Panc1 (cell line): ENCODE data around the gene AFF2.

ENCODE experiments used
- POLR2AphosphoS5 ChIP-seq: IDR thresholded peaks from 2 replicates; pipeline ENCODE4 v1.6.1; 2012; ENCODE audit warnings: mild to moderate bottlenecking, low read depth, low read length, moderate library complexity
- TF ChIP-seq, protein P1 (sequence below): fragments of 450-650 bp; IDR thresholded peaks from 2 replicates; pipeline ENCODE4 v1.5.1; 2017; ENCODE audit warnings: mild to moderate bottlenecking
- TF ChIP-seq, protein P2 (sequence below), 2 experiments: IDR thresholded peaks; 2 replicates each; pipeline ENCODE4 v1.6.1; 2011 to 2012; ENCODE audit warnings: low read depth in 2 of 2, control low read depth in 1 of 2, low read length in 1 of 2, mild to moderate bottlenecking in 1 of 2, moderate library complexity in 1 of 2; ENCODE audit not compliant: insufficient read depth in 1 of 2

DNA sequence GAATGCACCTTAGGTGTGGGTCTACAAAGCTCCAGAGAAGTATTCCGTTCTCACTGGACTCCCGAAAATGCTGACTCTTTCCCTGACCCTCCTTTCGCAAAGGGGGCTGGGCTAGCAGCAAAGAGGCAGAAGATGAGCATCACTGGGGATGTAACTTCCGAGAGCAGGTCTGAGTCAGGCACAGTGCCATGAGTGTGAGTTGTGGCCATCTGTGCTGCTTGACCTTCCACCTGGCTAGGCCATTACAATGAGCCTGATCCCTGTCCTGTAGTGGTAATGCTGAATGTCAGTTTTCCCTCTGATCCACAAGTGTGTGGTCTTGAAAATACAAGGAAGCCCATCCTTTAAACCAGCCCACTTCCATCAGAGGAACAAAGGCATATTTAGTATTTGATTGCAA, 479.4 kb downstream of the AFF2 start:
- TF ChIP-seq, protein P1, sequence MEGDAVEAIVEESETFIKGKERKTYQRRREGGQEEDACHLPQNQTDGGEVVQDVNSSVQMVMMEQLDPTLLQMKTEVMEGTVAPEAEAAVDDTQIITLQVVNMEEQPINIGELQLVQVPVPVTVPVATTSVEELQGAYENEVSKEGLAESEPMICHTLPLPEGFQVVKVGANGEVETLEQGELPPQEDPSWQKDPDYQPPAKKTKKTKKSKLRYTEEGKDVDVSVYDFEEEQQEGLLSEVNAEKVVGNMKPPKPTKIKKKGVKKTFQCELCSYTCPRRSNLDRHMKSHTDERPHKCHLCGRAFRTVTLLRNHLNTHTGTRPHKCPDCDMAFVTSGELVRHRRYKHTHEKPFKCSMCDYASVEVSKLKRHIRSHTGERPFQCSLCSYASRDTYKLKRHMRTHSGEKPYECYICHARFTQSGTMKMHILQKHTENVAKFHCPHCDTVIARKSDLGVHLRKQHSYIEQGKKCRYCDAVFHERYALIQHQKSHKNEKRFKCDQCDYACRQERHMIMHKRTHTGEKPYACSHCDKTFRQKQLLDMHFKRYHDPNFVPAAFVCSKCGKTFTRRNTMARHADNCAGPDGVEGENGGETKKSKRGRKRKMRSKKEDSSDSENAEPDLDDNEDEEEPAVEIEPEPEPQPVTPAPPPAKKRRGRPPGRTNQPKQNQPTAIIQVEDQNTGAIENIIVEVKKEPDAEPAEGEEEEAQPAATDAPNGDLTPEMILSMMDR: no peak
- TF ChIP-seq, protein P2, sequence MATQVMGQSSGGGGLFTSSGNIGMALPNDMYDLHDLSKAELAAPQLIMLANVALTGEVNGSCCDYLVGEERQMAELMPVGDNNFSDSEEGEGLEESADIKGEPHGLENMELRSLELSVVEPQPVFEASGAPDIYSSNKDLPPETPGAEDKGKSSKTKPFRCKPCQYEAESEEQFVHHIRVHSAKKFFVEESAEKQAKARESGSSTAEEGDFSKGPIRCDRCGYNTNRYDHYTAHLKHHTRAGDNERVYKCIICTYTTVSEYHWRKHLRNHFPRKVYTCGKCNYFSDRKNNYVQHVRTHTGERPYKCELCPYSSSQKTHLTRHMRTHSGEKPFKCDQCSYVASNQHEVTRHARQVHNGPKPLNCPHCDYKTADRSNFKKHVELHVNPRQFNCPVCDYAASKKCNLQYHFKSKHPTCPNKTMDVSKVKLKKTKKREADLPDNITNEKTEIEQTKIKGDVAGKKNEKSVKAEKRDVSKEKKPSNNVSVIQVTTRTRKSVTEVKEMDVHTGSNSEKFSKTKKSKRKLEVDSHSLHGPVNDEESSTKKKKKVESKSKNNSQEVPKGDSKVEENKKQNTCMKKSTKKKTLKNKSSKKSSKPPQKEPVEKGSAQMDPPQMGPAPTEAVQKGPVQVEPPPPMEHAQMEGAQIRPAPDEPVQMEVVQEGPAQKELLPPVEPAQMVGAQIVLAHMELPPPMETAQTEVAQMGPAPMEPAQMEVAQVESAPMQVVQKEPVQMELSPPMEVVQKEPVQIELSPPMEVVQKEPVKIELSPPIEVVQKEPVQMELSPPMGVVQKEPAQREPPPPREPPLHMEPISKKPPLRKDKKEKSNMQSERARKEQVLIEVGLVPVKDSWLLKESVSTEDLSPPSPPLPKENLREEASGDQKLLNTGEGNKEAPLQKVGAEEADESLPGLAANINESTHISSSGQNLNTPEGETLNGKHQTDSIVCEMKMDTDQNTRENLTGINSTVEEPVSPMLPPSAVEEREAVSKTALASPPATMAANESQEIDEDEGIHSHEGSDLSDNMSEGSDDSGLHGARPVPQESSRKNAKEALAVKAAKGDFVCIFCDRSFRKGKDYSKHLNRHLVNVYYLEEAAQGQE (IDR thresholded peaks at IDR 0.05; ENCODE audit: insufficient read depth in 1 of 2, low read depth in 2 of 2, low read length in 1 of 2): no peak
- no peak for TF ChIP-seq POLR2AphosphoS5
